Hippocampal formation (tissue), 2 donors: ENCODE measurements around the gene YIPF2.
A peak's percentile ranks its signal among the peaks of the same experiment; 100 is the strongest.

Experiments
- DNase-seq, 2 donors: peaks; one replicate each; lab custom pipeline; 2025; lab: John Stamatoyannopoulos, UW

The YIPF2 gene

DNA sequence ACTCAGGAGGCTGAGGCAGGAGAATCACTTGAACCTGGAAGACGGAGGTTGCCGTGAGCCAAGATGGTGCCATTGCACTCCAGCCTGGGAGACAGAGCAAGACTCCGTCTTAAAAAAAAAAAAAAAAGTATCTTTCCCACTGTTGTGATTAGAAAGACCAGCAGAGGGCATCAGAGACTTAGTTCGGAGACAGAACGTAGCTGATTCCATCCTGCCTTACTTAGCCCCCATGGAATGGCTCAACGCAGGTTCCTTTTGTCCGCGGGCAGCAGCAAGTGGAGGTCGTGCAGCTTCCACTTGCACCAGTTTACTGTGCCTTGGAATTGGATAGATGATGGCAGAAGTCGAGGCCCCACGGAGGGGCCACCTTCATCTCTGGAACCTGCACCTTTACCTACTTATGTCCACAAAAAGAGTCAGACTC, 8.2 kb upstream of the YIPF2 start:
- peak; percentile 15 to 44 for DNase-seq

DNA sequence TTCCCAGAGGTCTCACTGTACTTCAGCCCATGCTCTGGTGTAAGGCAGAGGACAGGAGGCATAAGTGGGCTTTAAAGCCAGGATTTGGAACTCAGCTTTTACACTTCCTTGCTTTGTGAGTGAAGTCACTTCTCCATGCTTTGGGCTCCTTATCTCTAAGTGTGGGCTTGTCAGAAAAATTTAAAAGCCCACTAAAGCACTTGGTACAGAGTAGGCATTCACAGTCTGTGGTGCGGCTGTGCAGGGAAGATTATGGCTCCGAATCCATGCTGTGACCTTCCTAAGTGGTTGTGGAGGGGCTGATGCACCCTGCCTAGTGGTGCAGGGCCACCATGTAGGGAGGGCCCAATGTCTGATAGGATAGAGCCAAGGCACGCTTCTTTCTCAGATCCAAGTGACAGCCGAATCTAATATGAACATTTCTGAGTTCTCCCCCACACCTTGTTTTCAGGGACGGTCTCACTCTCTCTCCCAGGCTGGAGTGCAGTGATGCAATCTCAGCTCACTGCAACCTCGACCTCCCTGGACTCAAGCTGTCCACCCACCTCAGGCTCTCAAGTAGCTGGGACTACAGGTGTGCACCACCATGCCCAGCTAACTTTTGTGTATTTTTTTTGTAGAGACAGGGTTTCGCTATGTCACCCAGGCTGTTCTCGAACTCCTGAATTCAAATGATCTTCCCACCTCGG, 7.1 kb upstream of the YIPF2 start:
- DNase-seq: no peak

DNA sequence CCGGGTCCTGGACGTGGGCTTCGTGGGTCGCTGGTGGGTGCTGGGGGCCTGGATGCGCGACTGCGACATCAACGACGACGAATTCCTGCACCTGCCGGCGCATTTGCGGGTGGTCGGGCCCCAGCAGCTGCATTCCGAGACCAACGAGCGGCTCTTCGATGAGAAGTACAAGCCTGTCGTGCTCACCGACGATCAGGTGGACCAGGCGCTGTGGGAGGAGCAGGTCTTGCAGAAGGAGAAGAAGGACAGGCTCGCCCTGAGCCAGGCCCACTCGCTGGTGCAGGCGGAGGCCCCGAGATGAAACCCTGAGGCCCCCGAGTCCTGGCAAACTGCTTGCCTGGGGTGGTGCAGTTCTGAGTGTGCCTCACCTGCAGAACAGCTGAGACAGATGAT, 959 bp upstream of the YIPF2 start:
- no peak for DNase-seq

GRCh38 chr19:10927730-10928562, 493 bp downstream of the YIPF2 start:
- no peak for DNase-seq

DNA sequence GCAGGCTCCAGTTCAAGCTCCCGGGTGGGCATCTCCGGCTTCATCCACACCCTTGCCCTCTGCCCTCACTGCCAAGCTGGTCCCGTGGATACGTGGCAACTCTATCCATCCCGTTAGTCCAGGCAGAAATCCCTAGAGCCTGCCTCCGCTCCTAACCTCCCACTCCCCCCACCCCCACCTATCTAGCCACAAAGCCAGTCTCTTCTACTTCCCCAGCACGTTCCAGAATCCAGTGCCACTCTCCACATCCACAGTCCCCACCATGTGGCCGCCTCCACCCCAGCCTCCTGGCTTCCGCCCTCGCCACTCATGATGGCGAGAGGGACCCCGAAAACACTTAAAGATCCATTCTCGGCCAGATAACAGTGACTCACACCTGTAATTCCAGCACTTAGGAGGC, 3.8 kb downstream of the YIPF2 start:
- DNase-seq: no peak

DNA sequence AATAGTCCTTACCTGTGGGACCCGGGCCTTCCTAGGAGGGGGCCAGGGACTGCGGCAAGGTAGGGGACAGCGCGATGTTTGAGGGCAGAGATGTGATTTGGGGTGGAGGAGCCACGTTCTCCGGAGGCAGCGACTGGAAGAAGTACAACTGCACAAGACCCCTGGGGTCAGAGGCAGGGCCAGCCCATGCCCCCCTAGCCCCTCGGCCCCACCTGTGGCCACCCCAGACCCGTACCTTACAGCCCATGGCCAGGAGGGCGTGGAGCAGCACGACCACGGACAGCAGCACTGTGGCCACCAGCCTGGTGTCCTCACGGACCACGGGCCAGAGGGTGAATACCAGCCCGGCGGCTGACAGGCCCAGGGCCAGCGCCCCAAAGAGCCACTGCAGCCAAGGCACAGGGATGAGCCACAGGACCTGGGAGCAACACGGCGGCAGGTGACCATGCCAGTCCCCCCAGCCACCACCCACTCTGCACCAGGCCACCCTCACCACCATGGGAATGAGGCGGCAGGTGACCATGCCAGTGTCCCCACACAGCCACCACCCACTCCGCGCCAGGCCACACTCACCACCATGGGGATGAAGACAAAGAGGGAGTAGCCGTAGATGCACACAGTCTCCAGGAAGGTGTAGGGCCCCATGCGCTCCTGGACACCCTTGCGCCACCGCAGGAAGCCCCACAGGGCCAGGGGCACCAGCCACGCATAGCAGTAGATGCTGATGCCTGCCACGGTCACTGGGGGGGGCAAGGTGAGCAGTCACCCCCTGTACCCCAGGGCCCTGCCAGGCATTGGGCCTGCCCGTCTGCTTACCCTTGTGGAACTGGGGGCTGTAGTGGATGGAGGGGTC, 5.0 kb downstream of the YIPF2 start:
- no peak for DNase-seq

DNA sequence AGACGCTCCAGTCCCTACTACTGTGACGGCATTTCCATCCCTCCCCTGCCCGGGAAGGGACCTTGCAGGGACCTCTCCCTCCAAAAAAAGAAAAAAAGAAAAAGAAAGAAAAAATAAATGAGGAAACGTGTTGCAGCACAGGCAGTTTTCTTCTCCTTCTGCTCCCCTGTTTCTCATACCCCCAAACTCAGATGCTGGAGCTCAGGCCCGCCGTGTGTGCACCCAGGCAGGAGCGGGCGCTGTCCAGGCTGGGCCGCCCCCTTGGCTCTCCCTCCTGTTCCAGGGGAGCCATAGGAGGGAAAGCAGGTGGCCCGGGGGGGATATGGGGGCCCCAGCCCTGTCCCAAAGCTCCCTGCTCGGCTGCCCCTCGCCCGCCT, 5.8 kb downstream of the YIPF2 start:
- no peak for DNase-seq

GRCh38 chr19:10921910-10922637, 6.4 kb downstream of the YIPF2 start:
- DNase-seq: no peak

- peak in 1 of 2 donors; percentile 11 for DNase-seq
Observed at GRCh38 chr19:10921199-10921909, 7.1 kb downstream of the YIPF2 start.

- DNase-seq: no peak
Observed at GRCh38 chr19:10920781-10921180, 7.7 kb downstream of the YIPF2 start.

DNA sequence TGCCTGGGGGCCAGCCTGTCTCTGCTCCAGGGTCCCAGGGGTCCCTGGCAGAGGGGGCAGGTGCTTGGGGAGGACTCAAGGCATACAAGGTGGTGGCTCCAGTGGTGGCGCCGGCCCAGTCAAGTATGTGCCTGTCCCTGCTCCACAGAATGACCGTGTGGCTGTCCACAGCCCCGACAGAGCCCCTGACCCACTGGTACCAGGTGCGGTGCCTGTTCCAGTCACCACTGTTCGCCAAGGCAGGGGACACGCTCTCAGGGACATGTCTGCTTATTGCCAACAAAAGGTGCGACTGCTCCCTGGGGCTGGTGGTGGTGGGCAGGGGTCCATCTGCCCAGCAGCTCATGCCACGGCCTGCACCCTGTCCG, 8.2 kb downstream of the YIPF2 start:
- DNase-seq: no peak

DNA sequence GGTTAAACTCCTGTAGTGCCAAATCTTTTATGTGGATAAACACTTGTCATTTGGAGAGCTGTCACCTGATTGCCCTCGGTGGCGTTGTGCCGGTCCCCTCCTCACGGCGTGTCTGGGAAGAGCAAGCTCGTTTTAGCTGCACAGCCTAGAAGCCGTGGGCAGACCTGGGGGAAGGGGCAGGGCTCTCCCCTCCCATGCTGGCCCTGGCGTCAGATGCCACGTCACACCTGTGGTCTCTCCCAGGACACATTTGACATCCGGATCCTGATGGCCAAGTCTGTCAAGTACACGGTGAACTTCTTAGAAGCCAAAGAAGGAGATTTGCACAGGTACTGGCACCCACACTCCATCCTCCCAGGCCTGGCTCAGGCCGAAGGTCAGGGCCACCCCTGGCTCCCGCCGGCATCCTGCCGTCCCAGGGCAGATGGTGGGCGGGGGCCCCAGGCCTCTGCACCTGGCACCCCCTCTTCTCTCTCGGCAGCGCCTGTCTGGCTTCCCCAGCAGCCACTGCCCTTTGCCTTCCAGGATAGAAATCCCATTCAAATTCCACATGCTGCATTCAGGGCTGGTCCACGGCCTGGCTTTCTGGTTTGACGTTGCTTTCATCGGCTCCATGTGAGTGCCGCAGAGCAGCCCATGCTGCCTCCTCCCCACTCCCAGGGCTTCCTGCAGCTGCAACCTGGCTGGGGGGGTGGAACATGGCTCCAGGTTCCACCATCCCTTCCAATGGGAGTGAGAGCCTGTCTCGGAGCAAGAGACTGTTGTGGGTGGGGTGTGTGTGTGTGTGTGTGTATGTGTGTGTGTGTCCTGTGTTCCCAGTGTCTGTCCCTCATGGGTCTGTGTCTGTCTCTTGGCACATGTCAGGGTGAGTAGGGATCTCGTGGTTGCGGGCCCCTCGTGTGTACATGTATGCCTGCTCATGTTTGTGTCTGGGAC, 8.8 kb downstream of the YIPF2 start:
- DNase-seq: no peak

DNA sequence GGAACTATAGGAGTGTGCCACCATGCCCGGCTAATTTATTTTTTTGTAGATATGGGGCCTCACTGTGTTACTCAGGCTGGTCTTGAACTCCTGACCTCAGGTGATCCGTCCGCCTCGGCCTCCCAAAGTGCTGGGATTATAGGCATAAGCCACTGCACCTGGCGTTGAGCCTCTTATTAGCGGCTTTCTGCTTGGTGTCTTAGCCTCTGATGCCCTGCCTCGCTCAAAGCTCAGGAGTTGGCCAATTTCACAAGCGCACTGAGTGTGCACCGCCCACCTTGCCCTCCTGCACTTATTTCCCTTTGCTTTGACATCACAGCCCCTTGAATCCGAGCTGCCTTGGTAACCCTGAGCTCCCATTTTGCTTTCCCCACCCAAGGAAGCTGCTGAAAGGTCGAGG, 10.1 kb downstream of the YIPF2 start:
- DNase-seq: no peak

- no peak for DNase-seq
Observed at GRCh38 chr19:10916602-10917001, 11.8 kb downstream of the YIPF2 start.

- no peak for DNase-seq
Observed at GRCh38 chr19:10915130-10916091, 13.0 kb downstream of the YIPF2 start.

- DNase-seq: no peak
Observed at GRCh38 chr19:10913716-10914340, 14.6 kb downstream of the YIPF2 start.

DNA sequence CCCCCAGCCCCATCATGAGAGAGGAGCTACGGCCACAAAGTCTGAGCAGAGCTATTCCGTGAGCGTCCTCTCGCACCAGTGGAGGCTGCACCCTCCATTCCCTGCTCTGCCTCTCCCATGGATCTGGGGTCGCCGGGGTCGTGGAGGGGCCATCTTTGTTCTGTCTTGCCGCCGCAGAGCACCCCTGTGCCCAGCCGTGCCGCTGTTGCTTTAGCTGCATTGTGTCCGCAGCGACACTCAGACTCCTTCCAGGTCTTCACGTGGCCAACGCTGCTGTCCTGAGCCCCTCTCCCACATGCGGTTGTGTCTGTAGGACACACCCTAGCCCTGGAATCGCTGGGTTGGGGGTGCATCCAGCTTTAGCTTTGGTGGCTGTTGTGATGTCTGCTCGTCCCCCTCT, 15.8 kb downstream of the YIPF2 start:
- no peak for DNase-seq

- DNase-seq: no peak
Observed at GRCh38 chr19:10911579-10912363, 16.7 kb downstream of the YIPF2 start.
